Kidney glomerular epithelial cell (primary cell): ENCODE data around the gene PKNOX2.

ENCODE experiments used
- DNase-seq: peaks from one replicate; lab custom pipeline; 2025; lab: John Stamatoyannopoulos, UW

The PKNOX2 gene

GRCh38 chr11:125382314-125382791 lies 217.8 kb downstream of the PKNOX2 start:
- no peak for DNase-seq

DNA sequence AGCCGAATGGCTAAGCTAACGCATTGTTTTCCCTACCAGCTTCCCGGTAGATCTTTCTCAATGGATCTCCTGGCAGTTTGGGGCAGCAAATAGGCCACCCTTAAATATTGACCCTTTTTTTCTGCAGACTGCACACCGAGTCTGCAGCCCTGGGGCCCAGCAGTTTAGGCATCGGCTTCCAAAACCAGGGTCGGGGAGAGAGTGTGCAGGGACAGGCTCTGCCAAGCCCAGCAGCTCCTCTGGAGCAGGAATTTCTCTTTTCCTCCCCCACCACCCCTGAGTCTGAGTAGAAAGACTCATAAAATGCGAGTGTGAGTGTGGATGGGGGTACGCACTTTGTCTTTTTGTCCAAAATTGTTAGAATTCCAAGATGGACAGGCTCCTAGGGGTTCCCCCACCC lies 218.3 kb downstream of the PKNOX2 start:
- DNase-seq, result no peak

DNA sequence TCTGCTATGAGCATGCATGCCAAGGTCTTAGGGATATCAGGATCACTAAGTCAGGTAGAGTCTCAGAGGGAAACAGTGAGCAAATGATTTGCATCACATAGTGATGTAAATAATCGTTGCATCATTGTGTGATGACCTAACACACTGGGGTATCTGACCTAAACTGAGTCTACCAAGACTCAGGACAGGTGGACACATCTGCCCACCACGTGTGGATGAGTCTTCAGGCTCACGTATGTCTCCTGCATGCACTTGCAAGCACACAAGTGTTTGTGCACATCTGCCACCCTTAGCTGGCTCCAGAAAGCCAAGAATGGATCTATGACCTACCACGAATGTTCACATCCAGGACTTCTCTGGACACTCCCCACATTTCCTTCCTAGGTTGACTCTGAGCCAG lies 220.3 kb downstream of the PKNOX2 start:
- DNase-seq, result no peak

DNA sequence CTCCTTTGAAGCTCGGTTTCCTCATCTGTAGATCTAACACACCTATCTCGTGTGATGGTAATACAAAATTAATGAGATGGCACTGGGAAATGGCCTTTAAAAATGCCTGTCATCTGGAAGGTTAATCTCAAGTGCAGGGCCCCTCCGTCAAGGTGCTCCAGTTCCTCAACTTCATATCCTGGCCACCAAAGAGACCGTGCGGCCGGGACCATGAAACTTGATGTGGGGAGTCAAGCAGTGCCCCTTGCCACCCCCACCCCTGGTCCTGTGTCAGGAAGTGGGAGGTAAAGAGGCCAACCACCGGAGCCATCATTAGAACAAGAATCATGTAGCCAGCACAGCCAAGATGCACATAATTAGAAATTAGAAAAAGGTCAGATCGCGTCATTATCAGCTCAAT lies 223.3 kb downstream of the PKNOX2 start:
- no peak for DNase-seq

DNA sequence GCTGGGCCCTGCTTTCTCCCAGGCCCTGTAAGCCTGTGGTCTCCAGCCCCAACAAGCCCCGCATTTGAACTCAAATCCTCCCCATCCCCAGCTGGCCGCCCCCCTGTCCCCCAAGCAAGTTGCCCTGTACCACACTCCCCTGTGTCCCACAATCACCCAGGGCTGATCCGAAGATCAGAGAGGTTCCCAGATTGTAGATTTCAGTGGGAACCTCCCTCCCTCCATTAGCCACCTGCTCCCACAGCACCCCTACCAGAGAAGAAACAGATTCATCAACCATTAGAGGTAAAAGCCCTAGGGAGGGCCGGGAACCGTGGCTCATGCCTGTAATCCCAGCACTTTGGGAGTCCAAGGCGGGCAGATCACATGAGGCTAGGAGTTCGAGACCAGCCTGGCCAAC lies 224.1 kb downstream of the PKNOX2 start:
- no peak for DNase-seq

DNA sequence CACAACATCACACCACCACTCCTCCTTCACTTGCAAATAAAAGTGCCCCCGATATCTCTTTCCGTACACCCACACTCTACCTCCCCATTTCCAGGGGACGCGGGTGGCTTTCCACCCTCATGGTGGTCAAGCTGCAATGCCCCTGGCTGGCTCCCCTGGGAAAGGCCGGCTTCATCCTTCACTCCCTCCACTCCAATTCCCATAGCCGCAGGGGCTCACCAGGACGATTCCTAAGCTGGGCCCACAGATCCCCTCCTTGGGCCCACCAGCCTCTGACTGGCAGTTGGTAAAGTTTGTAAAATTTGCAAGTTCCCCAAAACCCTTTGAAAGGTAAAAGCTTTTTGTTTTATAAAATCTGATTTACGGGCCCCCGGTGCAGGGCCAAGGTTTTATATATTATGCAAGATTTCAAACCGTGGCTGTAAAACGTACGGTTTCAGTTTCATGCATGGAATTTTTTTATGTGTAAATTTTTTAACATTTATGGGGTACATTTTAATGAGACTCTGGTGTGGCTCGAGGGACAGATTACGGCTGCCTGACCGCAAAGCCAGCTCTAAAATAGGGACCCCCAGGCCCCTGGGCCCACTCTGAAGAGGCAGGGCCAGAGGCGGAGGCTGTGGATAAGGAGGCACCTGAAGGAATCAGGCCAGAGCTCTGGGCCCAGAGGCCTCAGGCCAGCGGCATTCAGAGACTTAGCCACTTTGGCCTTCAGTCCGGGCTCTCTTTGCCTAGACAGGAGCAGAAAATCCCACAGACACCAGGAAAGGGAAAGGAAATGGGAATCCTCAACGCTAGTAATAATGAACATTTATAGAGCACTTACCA lies 225.0 kb downstream of the PKNOX2 start:
- no peak for DNase-seq

- DNase-seq, result no peak
Measured at GRCh38 chr11:125390946-125391345, 226.4 kb downstream of the PKNOX2 start.

DNA sequence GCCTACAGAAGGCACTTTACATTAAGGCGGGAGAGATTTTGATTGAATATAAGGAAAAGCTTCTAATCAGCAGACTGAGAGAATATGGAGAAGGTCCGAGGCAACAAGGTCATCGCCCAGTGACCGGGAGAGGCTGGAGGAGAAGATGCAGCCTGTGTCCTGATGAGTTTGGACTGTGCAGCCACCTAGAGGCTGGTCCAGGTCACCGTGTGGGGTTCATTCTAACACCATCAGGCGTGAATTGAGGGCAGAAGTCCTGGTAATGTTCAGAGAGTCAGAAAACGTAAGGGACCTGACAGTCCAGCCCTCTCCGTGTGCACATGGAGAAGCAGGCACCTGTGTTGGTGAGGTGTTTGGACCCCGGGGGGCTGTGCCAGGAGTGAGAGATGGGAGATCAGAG lies 228.8 kb downstream of the PKNOX2 start:
- DNase-seq, result no peak

GRCh38 chr11:125394296-125394695 lies 229.7 kb downstream of the PKNOX2 start:
- no peak for DNase-seq

DNA sequence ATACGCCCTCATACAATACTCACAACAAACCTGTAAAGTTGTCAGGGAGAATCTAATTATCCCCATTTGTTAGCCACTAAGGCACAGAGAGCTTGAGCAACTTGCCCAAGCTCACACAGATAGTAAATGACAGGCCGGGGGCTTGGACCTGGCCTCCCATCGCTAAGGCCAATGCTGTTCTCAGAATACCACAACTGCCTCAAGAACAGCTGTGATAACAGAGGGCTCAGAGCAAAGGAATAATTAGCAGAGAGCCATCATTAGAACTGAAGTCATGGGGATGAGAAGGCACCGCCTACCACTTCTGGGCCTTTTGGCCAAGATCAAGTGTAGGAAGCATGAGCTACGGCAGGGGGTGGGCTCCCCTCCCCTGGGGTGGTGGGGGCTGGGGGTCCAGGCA lies 232.9 kb downstream of the PKNOX2 start:
- no peak for DNase-seq

DNA sequence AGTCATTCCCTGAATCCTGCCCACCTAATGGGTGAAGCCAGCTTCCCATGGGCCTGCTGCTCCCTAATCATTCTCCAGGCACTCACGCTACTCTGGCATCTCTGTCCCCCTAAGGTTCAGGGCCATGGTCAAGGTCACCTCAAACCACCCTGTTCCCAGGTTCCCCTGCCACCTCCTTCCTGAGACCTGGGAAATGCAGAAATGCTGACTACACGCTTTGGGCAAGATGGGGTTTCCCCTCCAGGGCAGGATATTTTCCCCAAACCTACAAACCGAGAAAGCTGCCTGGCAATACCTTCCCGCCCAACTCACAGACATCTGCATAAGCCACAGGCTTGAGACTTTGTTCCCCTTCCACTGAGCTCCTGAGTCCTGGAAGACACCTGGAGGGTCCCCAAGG lies 233.9 kb downstream of the PKNOX2 start:
- DNase-seq, result no peak

DNA sequence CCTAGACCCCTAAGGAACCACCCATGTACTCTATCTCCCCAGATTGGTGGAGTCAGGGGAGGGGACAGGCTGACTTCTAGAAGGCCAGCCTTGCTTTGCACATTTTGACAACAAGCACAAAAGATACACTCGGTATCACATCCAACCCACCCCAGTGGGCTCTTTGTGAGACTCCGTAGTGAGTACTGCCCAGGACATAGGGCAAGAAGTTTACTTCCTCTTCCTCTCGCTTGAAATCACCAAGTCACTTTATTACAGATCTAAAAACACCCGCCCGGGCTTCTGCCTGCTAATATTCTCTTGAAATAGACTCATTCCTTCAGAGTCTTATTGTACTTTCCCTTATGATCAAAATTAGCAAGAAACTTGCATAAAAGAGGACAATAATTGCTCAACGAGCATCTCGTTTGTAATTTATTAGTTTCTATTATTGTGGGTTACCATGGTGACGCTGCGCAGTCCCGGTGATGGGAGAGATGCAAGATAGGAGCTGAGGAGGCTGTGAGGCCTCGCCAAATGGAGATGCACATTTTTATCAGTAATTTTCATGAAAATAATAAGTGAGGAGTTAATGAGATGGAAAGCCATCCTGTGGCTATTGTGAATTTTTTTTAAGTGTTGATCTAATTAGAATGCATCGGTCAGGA lies 234.6 kb downstream of the PKNOX2 start:
- no peak for DNase-seq

- DNase-seq, result no peak
Measured at GRCh38 chr11:125399945-125400344, 235.4 kb downstream of the PKNOX2 start.

- DNase-seq, result no peak
Measured at GRCh38 chr11:125401235-125401634, 236.7 kb downstream of the PKNOX2 start.

- DNase-seq, result no peak
Measured at GRCh38 chr11:125401746-125402145, 237.2 kb downstream of the PKNOX2 start.

DNA sequence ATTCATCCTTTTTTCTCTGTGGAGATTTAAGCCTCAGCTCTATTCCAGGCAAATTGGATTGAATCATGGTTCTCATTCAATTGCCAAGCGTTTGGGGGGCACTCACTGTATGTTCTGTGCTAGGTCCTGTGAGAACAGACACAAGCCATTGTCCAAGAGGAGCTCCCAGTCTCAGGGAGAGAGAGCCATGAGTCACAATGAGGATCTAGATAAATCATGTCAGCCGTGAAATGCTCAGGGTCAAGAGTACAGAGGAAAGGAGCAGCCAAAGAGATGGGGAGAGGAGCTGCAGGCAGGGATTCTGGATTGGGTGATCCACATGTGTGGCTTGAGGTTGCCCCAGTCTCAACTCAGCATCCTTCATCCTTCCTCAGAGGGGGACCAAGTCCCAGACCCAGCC lies 237.9 kb downstream of the PKNOX2 start:
- DNase-seq, result peak; percentile 61

DNA sequence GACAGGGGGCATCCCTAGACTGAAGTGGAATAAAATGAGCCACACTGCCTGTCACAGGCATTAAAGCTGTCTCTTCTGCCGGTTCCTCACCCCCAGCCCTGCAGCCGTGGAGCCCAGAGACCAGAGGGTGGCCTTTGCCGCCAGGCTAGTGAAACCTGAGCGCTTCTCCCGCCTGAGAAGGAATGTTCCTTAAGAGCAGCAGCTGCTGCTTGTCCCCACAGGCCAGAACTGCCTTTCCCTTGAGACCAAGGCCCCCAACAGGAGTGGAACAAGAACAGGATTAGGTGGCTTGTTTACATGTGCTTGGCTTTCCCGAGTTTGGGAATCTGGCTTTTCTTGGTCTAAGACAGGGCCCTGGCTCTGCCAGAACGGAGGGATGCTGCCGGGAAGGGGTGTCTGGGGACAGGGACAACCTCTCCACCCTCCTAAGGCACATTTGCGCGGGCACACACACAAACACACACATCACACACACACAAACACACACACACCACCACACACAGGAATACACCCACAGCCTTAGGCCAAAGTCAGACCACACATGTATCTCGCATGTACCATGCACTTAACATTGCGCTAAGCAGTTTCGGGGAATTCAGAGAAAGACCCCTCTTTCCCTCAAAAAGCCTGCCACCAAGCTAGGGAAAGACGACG lies 239.7 kb downstream of the PKNOX2 start:
- DNase-seq, result no peak

GRCh38 chr11:125404811-125405790 lies 240.6 kb downstream of the PKNOX2 start:
- peak; percentile 28 for DNase-seq

DNA sequence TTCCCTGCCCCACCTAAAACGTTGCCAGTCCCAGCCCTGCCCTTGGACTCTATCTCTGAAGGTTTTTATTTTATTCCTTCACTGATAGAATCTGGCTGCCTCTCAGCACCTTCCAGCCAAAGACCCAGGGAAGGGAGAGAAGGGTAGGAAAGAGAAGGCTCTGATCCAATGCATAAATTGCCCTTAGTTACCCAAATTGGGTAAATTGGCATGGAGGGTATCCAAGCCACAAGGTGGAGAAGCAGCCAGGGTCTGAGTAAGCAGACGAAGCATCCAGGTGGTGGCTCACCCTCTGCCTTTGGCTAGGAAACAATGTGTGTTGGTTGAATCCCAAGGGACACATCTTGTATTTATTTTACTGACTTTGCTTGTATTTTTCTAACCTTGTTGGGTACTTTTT lies 242.5 kb downstream of the PKNOX2 start:
- DNase-seq, result no peak

DNA sequence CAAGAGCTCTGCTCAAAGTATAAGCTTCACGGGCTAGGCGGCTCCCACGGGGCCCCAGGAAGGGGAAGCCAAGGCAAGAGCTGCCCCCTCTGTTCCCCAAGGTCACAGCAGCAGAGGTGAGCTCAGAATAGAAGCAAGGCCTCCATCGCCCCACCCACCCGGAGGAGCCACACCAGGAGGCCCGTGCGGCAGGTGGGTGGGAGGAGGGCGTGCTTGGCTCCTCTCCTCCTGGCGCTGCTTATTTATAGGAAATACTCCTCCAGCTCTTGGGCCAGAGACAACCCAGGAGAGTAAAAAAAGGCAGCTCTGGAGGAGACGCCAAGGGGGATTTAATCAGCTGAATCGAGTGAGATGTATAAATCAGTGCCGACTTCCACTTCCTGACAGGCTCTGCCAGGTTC lies 243.8 kb downstream of the PKNOX2 start:
- DNase-seq, result peak; percentile 5

DNA sequence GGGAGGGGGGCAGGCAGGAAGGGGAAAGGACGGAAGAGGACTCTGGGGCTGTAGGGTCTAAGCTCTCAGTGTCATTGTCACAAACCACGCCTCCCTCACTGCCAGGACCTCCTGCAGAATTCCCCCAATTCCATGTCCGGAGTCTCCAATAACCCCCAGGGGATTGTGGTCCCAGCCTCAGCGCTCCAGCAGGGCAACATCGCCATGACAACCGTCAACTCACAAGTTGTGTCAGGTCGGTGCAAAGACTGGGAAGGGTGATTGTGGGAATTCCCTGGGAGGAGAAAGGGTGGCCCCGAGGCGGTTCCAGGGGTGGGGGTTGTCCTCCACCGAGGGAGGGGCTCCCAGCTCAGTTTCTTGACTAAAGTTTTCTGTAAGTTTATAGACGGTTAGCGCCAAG lies 245.5 kb downstream of the PKNOX2 start:
- no peak for DNase-seq

DNA sequence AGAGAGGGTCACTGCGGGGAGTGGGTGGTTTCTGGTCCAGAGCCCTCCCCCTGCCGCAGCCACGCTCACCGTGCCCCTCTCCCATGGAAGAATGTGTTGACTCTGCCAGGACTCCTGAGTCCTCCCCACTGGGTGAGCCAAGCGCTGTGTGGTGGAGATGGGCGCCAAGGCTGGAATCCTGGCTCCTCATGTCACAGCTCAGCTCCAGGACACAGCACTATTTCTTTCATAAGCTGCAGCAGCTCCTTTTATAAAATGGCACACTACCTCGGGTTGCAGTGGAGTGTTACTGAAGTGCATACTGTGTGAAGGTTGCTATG lies 247.6 kb downstream of the PKNOX2 start:
- DNase-seq, result no peak
